AG20443 (cell line): ENCODE measurements around the gene GRIA3.
A peak's percentile ranks its signal among the peaks of the same experiment; 100 is the strongest.

Experiments
- DNase-seq: peaks from one replicate; pipeline ENCODE4 v3.0.0; 2012; ENCODE audit warnings: low spot score, mixed read lengths

Gene GRIA3

DNA sequence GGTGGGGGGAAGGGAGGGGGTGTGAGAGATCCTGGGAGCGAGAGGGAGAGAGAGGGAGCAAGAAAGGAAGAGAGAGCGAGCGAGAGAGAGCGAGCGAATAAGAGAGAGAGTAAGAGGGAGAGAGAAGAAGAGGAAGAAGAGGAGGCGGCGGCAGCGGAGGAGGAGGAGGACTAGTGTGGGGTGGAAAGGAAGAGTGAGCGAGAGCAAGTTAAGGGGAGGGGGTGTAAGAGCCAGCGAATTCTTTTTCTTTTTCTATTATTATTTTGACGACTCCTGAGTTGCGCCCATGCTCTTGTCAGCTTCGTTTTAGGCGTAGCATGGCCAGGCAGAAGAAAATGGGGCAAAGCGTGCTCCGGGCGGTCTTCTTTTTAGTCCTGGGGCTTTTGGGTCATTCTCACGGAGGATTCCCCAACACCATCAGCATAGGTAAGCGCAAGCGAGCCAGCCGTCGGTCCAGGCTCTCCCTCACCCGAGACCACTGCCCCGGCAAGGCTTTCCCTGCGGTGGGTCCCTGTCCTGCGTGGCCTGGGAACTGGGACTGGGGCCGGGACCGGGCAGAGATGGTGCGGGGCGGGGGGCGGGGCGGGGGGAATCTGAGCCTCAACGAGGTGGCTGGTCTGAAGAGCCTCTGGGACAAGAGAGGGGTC, at the start of gene GRIA3:
Gene GRIA3 (plus strand): TSS at position 60 of the 647 bp plus-strand sequence. CDS start 258 bp downstream, at position 318.
- peak; percentile 18 for DNase-seq

DNA sequence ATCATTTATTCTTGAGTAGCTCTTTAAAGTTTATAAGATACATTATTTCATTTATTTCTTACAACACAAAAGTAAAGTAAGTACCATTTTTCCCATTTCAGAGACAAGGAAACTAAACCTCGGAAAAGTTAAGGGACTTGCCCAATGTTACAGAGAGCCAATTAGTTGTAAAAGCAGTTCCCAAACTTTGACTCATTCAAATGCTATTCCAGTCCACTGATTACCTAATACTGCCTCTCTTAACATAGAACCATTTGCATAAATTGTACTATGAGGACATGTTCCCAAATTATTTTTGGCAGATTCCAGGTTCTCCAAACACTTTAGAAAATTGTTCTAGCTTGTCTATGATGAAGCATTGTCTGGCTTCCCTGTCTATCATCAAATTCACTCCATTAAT, 45.6 kb upstream of the GRIA3 start:
- DNase-seq: peak; percentile 37

DNA sequence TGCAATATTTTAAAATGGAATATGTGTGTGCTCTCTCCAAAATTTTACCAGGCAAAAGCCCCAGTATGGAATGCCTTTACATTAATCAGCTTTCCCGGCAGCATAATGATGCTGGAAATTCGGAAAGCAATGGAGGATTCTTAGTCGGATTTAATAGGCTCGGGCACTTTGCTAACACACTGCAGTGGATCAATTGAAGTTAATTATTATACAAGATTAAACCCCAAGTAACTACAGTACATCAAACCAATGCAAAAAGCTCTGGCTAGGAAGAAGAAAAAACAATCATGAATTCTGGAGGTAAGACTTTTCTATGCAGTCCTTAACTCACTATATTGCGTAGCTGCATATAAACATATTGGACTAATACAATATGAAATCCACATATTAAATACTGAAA, 43.6 kb upstream of the GRIA3 start:
- DNase-seq: no peak

DNA sequence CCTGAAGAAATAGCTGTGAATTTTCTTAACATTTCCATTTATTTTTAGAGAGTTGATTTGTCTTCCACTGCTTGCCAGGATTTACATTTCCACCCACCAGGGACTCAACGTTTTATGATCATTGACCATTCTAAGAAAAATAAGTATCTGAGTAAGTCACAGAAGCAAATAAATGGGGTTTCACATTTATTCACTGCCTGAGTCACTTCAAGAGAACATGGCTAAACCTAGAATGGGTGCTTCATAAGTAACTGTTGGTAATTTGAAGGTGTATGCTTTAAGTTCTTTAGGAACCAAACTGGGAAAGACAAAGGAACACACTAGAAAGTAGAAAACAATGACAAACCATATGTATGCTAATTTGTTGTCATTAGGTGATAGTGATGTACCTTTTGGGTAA, 43.2 kb upstream of the GRIA3 start:
- DNase-seq: no peak

DNA sequence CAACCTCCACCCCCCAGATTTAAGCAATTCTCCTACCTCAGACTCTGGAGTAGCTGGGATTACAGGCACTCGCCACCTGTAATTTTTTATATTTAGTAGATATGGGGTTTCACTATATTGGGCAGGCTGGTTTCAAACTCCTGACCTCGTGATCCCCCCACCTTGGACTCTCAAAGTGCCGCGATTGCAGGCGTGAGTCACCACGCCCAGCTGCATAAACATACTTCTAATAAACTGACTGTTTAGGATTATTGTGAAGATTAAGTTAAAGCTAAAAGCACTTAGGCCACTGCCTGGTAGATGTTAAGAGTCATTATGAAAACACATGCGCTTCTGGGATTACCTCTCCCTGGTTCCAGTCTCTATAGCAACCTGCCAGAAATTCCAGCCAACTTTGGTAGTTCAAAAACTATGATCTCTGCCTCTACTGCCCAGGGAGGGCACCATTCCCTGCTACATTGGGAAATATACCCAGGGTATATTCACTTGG, 30.2 kb upstream of the GRIA3 start:
- no peak for DNase-seq

DNA sequence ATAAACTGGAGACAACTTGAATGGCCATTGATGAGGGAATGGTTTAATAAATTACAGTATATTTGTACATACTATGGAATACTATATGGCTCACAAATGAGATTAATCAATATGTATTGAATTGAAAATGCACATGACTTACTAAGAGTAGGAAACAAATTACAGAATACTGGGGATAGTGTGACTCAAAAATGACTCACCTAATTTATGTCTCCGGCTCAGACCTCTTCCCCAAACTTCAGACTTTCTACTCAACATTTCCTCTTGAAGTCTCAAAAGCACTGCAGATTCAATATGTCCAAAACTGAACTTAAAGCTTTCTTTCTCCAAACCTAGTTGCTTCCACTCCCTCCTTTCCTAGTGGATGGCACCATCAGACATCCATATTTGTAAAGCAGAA, 28.8 kb upstream of the GRIA3 start:
- peak; percentile 5 for DNase-seq

DNA sequence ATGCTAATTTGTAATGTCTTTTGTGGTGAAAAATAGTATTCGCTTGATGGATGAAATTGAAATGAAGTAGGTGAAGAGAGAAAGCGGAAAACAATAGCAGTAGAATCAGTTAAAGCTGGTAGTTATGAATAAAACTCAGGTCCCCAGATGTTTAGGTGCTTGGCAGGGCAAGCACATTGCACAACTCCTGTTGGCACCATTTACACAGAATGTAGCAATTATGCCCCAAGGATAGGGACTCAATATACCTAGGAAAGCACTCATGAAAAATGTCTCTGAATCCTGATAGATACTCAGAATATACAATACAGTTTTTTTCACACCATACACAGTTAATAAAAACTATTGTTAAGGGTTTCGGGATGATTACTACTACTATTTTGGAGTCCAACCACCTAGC, 26.5 kb upstream of the GRIA3 start:
- no peak for DNase-seq

DNA sequence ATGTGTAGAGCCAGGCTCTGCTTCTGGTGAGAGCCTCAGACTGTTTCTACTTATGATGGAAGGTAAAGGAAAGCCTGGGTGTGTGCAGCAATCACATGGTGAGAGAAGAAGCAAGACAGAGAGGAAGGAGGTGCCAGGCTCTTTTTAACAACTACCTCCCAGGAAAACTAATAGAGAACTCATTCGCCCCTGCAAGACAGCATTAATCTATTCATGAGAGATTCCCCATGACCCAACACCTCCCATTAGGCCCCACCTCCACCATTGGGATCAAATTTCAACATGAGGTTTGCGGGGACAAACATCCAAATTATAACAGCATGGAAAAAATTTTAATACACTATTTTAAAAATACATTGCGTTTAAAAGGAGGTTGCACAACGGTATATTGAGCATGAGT, 24.7 kb upstream of the GRIA3 start:
- no peak for DNase-seq

DNA sequence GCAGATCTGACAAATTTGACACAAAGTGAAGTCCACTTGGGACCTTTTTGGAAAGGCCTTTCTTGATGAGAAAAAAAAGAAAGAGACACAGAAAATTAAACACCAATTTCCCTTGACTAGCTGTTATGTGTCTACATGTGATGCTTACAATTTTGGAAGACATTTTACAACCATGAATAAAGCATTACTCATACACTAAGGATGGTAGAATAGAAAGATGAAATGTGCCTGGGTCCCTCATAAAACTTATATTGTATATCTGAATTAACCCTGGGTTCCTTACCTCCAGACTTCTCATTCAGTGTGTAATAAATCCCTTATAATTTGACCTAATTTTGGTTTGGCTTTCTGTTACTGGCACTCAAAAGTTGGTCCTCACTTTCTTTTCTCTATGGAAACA, 16.5 kb upstream of the GRIA3 start:
- no peak for DNase-seq

DNA sequence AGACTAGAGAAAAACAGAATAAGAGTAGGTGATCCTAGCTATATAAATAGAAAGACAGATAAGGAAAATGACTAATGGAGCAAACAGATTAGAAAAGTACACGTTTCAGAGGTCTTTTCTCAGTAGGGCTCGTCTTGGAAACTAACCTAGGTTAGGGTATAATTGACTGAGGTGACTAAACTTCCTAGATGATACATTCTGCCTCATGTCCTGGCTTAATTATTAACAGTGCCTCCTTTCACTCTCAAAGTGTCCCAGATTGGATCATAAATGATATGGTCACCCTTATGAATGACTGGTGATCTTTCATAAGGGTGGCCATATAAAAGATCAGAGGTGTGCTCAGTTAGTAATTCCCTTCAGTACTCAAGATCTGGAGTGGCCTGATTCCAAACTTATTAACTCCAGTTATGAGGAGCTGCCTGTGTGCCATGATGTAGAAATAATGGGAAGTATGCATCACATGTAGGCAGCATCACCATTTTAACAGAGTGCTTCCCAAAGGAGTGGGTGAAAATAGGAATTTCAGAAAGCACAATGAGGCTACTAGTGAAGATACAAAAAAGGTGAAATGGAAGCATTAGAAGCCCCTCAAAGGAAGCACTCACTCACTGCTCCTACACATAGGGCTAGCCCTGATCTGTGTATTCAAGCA, 14.7 kb upstream of the GRIA3 start:
- no peak for DNase-seq

DNA sequence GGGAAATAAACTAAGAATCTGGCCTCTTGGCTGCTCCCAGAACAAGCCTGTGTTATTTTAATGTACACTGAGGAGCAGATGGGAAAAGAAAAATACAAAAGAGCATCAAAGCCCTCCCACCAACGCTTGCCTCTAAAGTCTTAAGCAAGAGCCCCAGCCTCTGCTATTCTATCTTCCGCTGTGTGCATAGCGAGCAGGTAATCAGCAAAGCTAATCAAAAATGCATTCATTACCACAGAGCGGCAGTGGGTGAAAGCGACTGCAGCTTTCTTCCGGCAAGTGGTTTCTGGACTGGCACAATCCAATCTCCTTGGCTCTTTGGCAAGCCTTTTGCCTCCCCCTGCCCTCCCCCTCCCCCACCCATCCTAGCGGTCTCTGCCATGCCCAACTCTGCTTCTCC, 13.5 kb upstream of the GRIA3 start:
- DNase-seq: no peak

DNA sequence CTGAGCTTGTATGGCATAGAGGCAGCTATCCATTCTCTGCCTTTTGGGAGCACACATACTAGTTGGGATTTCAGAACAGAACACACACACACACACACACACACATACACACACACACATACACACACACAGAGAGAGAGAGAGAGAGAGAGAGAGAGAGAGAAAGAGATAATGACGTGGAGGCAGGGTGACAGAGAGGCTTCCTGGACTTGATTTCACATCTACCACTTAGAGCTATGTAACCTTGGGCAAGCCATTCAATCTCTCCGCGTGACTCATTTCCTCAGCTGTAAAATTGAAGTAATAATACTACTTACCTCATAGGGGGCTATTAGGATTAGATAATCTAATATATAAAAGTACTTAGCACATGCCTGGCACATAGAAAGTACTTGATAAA, 12.3 kb upstream of the GRIA3 start:
- DNase-seq: no peak

DNA sequence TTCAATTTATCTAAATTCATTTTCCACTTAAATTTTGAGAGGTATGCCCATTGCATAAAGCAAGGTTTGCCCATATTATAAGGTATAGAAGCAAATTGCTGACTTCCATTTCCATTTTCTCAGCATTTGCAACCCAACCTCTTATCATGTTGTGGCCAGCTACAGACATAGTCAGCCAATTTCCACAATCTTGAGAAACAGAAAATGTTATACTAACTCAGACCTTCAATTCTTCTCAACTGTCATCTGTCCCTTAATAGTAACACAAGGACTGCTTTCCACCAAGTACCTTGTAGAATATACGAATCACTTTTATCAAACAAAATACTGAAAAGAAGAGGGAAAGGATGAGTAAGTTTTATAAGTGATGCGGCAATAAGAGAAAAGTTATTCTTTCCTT, 11.2 kb upstream of the GRIA3 start:
- DNase-seq: no peak

DNA sequence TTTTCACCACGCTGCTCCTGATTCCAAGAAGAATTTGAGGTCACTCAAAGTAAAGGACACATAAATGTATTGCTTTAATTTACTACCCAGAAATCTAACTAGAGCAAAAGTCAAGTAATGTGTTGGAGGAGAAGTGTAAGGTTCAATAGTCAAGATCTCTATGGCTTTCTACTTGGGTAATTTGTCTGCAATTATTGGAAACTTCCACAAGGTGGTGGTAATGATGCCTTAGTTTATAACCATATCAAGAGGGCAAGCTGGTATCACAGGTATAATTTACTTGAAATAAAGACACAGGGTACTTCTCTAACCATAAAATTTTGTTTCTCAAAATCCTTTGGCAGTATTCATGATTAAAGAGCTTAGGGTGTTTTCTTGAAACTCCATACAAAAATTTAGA, 10.2 kb upstream of the GRIA3 start:
- DNase-seq: no peak

DNA sequence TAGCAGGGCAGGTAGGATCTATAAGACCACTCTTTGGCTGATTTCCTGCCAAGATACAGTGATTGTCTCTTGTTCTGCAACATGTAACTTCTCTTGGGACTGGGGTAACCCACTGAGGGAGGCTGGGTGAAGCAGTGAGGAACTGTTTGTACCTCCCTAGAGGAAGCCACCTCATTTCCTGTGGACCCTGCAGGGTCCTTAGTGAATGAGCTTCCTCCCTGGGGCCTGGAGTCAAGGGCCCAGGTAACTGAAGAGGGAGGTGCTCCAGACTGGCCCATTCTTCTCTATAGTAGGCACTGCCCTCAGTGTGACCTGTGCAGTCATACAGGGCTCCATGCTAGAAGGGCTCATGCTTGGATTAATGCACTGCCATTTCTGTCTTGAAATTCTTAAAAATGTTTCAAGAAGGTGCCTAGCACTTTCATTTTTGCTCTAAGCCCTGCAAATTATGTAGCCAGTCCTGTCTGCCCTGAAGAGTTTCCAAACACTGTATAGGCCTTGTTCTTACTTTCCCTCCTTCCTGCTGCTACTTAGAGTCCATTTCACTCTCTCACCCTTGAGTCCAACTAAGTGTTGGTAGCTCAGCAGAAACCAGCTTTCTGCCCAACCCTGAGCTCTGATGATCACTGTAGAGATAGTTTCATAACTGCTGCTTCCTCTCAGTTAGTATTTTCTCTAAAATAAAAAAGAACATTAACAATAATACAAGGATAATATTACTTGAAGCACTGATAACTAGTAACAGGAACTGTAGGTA, 8.5 kb upstream of the GRIA3 start:
- no peak for DNase-seq

DNA sequence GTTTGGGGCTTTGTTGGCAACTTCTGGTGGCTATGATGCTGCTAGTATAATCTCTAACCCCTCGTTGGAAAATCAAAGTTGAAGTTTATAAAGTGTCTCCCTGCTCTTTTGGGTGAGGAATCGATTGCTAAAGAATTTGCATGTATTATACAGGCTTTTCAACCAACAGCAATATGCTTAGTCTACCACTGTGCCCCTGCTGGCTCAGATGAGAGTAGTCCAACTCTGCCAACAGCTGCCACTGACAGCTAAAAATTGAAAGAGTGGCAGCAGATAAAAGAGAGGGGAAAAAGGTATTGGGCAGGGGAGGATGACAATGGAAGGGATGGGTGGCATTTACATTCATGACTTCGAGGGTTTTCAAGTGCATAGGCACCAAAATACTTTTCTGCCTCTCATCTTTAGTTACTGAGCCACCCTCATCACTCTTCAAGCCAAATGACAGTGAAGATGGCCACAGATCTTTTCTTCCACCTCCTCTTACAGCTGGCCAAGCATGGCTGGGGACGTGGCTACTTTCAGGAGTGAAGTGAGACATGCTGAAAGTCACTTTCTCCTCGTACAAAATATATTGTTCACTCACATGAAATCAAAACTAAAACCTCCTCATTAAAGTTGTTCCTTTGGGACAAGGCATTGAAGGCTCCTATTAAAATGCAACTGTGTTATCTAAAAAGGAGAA, 2.7 kb upstream of the GRIA3 start:
- no peak for DNase-seq

DNA sequence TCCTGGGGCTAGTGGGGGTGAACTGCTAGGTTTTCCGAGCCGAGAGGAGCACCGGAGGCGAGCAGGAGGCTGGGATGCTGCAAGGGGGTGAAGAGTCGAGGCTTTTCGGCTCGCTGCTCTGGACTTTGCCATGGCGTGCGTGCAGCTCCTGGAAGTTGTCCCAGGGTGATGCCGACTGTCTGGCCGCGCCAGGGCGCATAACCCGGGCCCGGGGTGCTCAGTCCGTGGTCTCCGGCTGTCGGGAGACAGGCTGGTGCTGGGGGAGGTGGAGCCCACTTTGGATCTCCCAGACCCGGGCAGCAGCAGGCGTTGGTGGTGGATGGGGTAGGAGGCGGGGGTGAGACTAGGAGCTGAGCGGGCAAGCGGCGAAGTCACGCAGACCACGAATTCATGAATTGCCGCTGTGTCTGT, 793 bp downstream of the GRIA3 start:
- DNase-seq: peak; percentile 43

DNA sequence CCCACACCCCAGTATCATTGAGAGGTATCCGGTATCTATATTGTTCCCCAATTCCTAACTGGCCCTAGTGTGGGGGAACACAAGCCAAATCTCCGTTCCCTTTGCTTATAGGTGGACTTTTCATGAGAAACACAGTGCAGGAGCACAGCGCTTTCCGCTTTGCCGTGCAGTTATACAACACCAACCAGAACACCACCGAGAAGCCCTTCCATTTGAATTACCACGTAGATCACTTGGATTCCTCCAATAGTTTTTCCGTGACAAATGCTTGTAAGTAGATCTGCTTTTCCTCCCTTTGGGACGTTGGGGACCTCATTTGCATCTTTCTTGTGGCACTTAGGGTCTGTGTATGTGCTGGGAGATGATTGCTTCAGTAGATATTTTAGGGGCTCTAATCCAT, 1.6 kb downstream of the GRIA3 start:
- peak; percentile 11 for DNase-seq

DNA sequence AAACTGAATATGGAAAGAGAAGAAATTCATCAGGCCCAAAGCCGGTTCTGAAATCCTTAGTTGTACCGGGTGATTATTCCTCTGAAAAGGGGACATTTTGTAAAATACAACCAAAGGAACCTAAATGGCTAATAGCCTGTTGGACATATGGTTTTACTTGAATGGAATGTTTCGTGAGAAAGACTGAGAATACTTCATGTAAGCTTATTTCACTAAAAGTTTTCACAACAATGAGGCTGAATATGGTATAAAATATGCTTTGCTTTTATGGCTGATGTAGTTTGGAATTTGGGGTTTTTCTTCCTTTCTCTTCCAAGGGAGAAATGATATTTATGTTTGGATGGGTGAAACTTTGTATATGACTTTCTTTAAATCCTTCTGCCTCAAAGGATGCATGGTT, 2.7 kb downstream of the GRIA3 start:
- peak; percentile 4 for DNase-seq

DNA sequence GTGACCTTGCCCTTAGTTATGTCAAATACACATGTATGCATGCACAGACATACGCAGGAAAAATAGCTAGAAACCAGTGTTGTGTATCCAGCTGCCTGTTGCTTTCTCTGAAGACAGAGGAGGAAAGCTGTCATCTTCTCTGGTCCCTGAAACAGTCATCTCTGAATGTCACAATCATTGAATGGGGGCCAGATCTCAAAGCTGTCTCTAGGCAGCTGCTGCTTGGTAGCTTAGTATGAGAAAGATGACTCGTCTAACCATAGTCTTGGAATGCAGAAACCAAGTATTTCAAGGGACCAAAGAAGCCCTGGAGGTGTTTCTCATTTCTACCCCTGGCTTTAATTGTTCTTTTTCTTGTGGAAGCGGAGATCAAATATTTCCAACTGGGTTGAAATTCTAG, 4.0 kb downstream of the GRIA3 start:
- peak; percentile 68 for DNase-seq

DNA sequence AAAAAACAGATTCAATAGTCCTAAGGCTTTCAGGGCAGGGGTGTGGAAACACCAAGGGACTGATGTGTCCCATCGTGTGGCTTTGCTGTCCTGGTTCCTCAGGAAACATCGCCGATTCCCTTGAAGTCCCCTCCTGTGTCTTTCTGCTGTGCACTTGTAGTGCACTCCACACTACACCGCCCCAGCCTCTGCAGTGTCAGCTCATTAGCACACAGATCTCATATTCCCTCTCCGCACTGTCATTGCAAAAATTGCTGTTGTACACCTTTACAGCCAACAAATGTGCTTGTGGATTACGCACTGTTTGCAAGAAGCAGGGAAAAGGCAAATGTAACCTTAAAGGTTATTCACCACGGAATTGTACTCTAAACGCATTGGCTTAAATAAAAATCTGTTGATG, 5.3 kb downstream of the GRIA3 start:
- no peak for DNase-seq

DNA sequence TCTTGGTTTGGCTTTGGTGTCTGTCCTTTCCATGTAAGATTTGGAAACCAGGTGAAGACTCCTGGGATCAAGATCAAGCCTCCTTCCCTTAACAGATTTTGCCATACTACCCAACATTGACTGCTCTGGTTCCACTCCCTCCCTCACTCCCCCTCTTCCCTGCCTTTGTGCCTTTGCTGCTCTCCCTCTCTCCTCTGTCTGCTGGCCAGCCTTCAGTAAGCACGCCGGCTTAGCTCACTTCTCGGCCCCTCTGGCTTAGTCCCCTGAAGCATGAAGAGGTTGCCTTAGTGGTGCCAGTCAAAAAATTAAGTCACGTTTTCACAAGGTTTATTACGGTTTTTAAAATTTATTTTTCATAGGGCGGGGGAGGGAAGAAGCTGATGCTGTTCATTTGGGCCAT, 6.0 kb downstream of the GRIA3 start:
- no peak for DNase-seq

DNA sequence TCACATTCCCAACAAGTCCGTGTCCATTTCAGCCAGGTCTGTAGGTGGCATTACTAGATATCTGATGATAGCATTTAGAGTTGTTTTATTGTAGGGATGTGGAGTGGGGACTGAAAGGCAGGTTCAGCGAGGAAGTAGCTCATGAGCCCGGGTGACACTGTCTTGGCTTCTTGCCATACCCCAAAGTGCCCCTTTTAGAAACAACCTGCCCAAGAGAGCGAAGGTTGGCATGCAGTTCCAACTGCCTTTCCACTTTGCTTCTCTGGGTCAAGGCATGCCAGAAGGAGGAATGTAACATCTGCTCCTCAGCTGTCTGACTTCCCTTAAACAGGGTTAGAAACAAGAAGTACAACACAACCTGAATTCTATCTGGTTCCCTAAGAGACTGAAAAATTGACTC, 9.0 kb downstream of the GRIA3 start:
- no peak for DNase-seq
